Measurements from ENCODE around the gene AUTS2. TPM values are rescaled to one million over a fixed set of nuclear protein-coding genes. Genes with fewer than 3 reads are reported as not detected.

Gene AUTS2
- total and polyA plus RNA-seq, 11 donors = 3.4 to 14.0 (median 7.3) TPM

- H3K27me3 ChIP-seq = no peaks in the 10 kb centered on the region
- no peaks in the 10 kb centered on the region for H3K9me3 ChIP-seq
- intact Hi-C loops (cut with DNase I) = no loop called here
- 63 to 80% (median 72%) methylated on average over 2 of the region's 2 CpGs for WGBS, 4 donors
- H3K4me3 ChIP-seq = no peak overlapping the region
- TF ChIP-seq, protein P1, sequence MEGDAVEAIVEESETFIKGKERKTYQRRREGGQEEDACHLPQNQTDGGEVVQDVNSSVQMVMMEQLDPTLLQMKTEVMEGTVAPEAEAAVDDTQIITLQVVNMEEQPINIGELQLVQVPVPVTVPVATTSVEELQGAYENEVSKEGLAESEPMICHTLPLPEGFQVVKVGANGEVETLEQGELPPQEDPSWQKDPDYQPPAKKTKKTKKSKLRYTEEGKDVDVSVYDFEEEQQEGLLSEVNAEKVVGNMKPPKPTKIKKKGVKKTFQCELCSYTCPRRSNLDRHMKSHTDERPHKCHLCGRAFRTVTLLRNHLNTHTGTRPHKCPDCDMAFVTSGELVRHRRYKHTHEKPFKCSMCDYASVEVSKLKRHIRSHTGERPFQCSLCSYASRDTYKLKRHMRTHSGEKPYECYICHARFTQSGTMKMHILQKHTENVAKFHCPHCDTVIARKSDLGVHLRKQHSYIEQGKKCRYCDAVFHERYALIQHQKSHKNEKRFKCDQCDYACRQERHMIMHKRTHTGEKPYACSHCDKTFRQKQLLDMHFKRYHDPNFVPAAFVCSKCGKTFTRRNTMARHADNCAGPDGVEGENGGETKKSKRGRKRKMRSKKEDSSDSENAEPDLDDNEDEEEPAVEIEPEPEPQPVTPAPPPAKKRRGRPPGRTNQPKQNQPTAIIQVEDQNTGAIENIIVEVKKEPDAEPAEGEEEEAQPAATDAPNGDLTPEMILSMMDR (IDR thresholded peaks at IDR 0.05) = no peak
- TF ChIP-seq POLR2A (IDR thresholded peaks at IDR 0.05) = no peak
- H3K36me3 ChIP-seq = no peaks in the 10 kb centered on the region
- DNase-seq (no peak), ATAC-seq (peak in 1 of 4 donors; percentile 24)
- no peak overlapping the region for H3K27ac ChIP-seq
- peaks cover 0 to 7% (median 0%) of the 10 kb centered on the region in 12 donors for H3K4me1 ChIP-seq
Measured at GRCh38 chr7:69717221-69717620, 118.9 kb downstream of the AUTS2 start.

- intact Hi-C loops (cut with DNase I) = no loop called here
- Histone ChIP-seq H3K27ac (no peak overlapping the region), H3K4me1 (peaks cover 0 to 7% (median 0%) of the 10 kb centered on the region in 12 donors), H3K4me3 (no peak overlapping the region), H3K27me3 (no peaks in the 10 kb centered on the region), H3K36me3 (no peaks in the 10 kb centered on the region), H3K9me3 (no peaks in the 10 kb centered on the region)
- no peak for TF ChIP-seq POLR2A (IDR thresholded peaks at IDR 0.05)
- TF ChIP-seq, protein P1 (IDR thresholded peaks at IDR 0.05) = no peak
- ATAC-seq (no peak), DNase-seq (no peak)
Measured at GRCh38 chr7:69719717-69720116, 121.4 kb downstream of the AUTS2 start.

DNA sequence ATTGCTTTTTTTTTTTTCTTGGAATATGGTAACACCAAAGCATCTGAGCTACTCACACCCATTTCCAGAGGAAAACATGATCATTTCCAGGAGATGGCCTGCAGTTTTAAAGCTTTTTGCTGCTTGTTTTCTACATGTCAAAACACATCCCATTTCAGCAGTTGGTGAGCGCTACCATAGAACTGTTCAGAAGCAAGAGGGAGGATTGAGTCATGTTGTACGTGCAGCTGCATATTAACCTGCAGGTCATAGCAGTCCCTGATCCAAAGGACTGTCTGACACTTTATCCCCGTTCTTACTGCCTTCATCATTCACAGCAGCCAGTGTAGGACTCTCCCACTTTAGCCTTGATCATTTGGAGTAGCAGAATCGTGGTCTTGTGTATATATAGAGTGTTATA is 124.6 kb downstream of the AUTS2 start:
- ATAC-seq (peak in 1 of 4 donors; percentile 11), DNase-seq (no peak)
- WGBS, 4 donors = 91 to 97% (median 93%) methylated on average over 4 of the region's 4 CpGs
- Histone ChIP-seq H3K9me3 (peaks cover 0 to 7% (median 0%) of the 10 kb centered on the region in 12 donors), H3K4me3 (no peak overlapping the region), H3K27ac (no peak overlapping the region), H3K4me1 (no peaks in the 10 kb centered on the region), H3K27me3 (no peaks in the 10 kb centered on the region), H3K36me3 (no peaks in the 10 kb centered on the region)
- intact Hi-C loops (cut with DNase I) = no loop called here
- TF ChIP-seq, protein P1 (IDR thresholded peaks at IDR 0.05) = no peak
- no peak for TF ChIP-seq POLR2A (IDR thresholded peaks at IDR 0.05)

DNA sequence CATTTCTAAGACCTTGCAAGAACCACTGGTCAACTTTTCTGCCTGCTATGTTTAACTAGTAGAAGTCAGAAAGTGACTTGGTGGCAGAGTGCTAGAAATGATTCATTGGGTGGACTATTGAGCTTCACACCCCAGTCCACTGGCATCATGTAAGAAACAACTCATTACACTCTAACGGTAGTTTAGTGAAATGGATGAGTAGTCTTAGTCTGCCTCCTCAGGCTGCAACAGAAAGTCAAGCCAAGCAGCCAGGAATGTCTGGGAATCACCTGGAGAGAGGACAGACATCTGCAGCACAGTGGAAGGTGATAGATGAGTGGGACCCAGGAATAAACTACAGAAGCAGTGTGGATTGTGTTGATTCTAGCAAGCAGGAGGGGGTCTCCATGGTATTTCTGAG is 125.4 kb downstream of the AUTS2 start:
- Histone ChIP-seq H3K9me3 (peaks cover 0 to 7% (median 0%) of the 10 kb centered on the region in 12 donors), H3K4me3 (no peak overlapping the region), H3K4me1 (peaks cover 0 to 2% (median 0%) of the 10 kb centered on the region in 12 donors), H3K36me3 (no peaks in the 10 kb centered on the region), H3K27ac (no peak overlapping the region), H3K27me3 (no peaks in the 10 kb centered on the region)
- DNase-seq (no peak), ATAC-seq (no peak)
- TF ChIP-seq, protein P1 (IDR thresholded peaks at IDR 0.05) = no peak
- TF ChIP-seq POLR2A (IDR thresholded peaks at IDR 0.05) = no peak
- intact Hi-C loops (cut with DNase I) = no loop called here
- WGBS, 4 donors = 79 to 96% (median 89%) methylated on average over 1 of the region's 1 CpG
